GM12865 (cell line): Measurements from ENCODE around the gene JMJD8.

Experiments
- DNase-seq: peaks from one replicate; pipeline ENCODE4 v3.0.0; 2010; ENCODE audit warnings: low read depth
- H3K4me3 ChIP-seq: 2 replicates; pipeline ENCODE4 v1.5.1; 2011; ENCODE audit warnings: mild to moderate bottlenecking, low read depth, low read length, control low read depth
- TF ChIP-seq, protein P1 (sequence below): IDR thresholded peaks from 2 replicates; pipeline ENCODE4 v1.5.1; 2011; ENCODE audit warnings: low read length, control low read depth, low read depth, inconsistent platforms; ENCODE audit not compliant: insufficient read depth; ENCODE audit errors: missing control alignments

The JMJD8 gene

GRCh38 chr16:702341-702740, 18.2 kb upstream of the JMJD8 start:
- DNase-seq = no peak
- TF ChIP-seq, protein P1, sequence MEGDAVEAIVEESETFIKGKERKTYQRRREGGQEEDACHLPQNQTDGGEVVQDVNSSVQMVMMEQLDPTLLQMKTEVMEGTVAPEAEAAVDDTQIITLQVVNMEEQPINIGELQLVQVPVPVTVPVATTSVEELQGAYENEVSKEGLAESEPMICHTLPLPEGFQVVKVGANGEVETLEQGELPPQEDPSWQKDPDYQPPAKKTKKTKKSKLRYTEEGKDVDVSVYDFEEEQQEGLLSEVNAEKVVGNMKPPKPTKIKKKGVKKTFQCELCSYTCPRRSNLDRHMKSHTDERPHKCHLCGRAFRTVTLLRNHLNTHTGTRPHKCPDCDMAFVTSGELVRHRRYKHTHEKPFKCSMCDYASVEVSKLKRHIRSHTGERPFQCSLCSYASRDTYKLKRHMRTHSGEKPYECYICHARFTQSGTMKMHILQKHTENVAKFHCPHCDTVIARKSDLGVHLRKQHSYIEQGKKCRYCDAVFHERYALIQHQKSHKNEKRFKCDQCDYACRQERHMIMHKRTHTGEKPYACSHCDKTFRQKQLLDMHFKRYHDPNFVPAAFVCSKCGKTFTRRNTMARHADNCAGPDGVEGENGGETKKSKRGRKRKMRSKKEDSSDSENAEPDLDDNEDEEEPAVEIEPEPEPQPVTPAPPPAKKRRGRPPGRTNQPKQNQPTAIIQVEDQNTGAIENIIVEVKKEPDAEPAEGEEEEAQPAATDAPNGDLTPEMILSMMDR = no peak
- no peak overlapping the region for H3K4me3 ChIP-seq

- TF ChIP-seq, protein P1 = no peak
- DNase-seq = no peak
- H3K4me3 ChIP-seq = no peak overlapping the region
Observed at GRCh38 chr16:700684-701584, 16.8 kb upstream of the JMJD8 start.

- no peak for DNase-seq
- no peak overlapping the region for H3K4me3 ChIP-seq
- TF ChIP-seq, protein P1 = no peak
Observed at GRCh38 chr16:698911-699671, 15.0 kb upstream of the JMJD8 start.

- TF ChIP-seq, protein P1 = no peak
- DNase-seq = peak; percentile 70
- H3K4me3 ChIP-seq = peak overlapping the region; percentile 71
Observed at GRCh38 chr16:695355-696089, 11.4 kb upstream of the JMJD8 start.

DNA sequence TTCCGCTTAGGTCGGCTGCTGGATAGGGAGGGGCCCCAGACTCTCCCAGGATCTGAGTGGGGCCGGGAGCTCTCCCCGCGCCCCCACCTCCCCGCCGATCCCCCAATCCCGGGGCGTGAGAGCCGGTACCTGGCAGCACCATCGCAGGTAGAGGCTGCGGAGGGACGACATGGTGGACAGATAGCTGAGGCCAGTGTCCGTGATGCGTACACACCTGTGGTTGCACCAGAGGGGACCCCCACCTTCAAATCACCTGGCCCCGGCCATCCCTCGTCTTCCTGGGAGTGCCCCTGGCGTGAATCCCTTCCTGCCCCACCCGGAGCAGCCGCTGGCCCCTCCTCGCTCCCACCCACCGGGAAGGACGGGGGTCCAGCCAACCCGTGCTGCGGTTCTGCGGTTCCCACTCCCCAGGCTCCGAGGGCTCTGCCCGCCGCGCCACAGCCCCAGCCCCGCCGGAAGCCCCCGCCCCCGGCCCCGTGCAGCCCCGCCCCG, 10.8 kb upstream of the JMJD8 start:
- TF ChIP-seq, protein P1 = no peak
- no peak for DNase-seq
- H3K4me3 ChIP-seq = peak overlapping the region; percentile 58

- peak overlapping the region; percentile 58 for H3K4me3 ChIP-seq
- TF ChIP-seq, protein P1 = no peak
- no peak for DNase-seq
Observed at GRCh38 chr16:694187-694862, 10.2 kb upstream of the JMJD8 start.
